GM21619 (cell line): ENCODE measurements around the gene CUL2.
"Not testable (repeated sequence)": the region's sequence is repeated elsewhere in the genome, so short reads cannot be mapped to it uniquely, and the experiment has no call there.

Experiments used
- ATAC-seq: cut with Tn5 transposase; IDR thresholded peaks from one replicate; pipeline ENCODE4 v1.9.1; 2021; ENCODE audit not compliant: unreplicated experiment

CUL2 gene

DNA sequence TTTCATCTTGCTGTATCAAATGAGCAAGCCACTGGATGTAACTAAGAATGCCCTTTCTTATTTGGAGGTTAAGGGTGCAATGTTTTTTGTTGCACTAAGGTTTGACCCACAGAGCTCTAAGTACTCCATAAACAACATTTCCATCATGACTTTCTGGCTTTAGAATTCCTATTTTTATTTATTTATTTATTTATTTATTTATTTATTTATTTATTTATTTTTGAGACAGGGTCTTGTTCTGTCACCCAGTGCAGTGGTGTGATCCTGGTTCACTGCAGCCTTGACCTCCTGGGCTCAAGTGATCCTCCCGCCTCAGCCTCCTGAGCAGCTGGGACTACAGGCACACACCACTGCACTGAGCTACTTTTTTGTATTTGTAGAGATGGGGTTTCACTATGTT is 9.9 kb downstream of the CUL2 start:
- not testable (repeated sequence) for ATAC-seq

DNA sequence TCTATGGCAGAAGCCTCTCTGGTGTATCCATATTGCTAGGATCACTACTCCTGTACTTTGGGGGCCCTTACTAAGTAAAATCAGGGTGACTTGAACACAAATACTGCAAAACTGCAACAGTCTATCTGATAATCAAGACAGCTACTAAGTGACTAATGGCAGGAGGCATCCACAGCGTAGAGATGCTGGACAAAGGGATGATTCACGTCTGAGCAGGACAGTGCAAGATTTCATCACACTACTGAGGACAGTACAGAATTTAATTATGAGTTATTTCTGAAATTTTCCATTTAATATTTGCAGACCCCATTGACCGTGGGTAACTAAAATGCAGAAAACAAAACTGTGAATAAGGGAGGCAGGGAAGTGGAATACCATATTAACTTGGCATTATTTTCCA is 10.4 kb downstream of the CUL2 start:
- ATAC-seq: no peak

DNA sequence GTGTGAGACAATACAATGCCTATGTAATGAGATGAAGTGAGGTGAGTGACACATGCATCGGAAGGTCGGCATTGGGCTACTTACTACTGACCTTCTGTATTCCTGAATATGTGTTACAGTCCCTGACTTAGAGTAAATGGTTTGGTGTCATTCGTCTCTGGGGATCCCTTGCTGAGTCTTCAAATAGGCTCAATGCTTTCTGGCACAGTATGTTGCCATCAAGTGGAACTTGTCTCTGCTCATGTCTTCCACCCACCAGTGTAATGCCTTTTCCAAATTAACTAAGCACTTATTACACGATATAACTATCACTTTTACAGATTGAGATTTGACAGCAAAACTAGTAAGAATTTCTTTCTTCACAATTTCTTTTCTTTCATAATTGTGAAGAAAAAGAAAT is 10.9 kb downstream of the CUL2 start:
- no peak for ATAC-seq

DNA sequence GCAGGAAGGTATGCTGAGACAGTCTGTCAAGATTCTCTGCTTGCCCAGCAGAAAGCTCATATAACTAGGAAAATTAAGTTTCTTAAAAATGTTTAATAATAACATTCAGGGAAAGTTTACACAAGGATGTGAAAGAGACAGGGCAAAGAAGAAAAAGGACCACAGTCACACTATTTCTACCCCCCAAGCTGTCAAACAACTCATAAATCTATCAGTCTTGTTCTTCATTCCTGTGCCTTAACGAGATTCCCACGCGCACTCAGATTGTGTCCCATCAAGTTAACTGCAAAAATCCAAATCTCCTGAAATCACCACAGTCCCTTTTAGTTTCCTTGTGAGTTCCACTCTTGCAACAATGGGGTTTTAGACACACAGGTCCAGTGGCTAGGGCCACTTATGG is 14.9 kb downstream of the CUL2 start:
- no peak for ATAC-seq

DNA sequence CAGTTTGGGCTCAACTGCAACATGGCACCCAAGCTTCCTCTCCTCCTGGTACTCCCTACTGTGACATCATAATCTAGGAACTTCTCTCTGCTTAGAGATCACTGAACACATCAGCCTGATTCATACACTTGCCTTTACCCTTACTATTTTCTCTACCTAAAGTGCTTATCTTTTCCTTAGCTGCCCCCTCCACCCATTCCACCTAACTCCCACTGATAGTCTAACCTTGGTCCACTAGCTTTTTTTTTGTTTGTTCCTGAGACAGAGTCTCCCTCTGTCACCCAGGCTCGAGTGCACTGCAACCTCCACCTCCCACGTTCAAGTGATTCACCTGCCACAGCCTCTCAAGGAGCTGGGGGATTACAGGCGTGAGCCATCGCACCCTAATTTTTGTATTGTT is 15.9 kb downstream of the CUL2 start:
- ATAC-seq: no peak

DNA sequence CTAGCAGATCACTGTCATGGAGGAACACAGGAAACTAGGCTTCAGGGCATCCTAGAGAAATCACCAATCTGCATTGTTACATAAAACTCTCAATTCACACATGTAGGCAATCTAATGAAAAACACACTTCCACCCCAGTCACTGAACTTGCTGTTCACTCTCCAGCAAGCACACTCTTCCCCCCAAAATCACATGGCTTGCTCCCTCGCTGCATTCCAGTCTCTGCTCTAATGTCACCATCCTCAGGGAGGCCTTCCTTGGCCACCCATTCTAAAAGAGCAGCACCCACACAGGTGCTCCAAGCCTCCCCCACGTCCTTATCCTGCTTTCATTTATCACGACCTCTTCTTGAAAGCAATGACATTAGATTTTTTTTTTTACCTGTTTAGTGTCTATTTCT is 19.6 kb downstream of the CUL2 start:
- no peak for ATAC-seq

DNA sequence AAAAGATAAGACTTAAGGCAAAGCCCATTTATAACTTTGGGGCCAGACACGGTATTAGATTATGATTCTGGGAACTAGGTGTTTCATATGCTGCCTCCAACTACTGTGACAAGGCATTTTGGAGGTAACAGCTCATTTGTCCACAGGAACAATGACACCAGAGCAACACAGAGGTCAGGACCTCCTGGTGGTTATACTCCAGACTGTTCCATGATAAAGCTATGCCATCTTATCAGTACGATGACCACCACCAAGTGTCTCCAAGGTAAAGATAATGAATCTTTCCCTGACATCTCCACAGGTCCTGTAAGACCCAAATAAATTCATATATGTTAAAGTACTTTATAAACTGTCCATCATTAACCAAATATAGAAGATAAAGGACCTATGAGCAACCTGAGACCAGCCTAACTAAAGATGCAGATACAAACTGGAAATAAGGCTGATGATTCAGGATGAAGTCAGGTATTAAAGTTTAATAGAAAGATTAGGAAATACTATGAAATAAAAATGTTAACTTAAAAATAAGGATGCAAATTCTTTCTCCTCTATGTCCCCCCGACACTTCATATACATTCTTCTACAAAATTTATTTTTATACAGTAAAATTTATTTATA is 26.2 kb downstream of the CUL2 start:
- no peak for ATAC-seq

DNA sequence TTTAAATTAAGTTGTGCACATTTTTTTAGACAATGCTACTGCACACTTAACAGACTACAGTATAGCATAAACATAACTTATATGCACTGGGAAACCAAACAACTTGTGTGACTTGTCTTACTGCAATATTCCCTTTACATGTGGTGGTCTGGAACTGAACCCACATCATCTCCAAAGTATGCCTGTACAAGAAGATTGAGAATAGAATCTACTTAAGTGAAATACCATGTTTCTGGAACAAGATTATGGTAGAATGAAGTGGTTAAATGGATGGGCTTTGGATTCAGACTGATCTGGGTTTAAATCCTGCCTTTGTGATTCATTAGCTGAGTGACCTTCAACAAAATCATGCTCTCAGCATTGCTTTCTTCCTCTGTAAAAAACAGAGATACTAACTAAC is 30.7 kb downstream of the CUL2 start:
- ATAC-seq: no peak

DNA sequence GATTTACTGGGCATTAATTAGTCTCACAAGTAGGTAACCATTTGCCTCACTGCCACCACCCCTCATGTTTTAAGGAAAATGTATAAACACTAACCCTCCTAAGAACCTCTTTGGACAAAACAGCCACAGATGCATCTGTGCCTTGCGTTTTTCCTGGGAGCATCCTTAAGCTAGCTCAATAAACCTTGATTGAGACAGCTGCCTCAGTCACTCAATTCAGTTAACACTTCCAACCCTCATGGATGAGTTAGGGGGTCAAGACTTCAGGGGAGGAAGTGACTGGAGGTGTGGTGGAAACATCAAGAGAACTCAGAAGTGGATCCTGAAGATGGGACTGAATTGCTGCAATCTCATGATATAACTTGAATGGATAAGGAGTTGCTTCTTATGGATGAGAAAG is 31.5 kb downstream of the CUL2 start:
- no peak for ATAC-seq

DNA sequence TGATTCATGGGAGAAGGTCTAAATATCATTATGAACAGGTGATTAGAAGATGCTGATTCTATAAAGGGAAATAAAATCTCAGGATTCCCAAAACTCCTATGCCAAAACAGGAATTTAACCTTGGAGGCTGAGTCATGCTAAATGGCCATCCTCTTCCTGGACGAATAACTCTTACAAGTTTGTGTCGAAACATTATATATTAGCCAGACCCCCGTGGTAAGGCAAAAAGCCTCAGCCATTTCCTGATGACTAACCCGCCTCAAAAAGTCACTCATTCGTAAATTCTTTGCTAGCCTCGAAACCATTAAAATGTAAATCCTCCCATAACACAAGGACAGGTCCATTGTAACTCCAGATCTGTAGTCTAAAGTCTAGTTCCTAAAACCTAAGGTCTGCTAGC is 32.0 kb downstream of the CUL2 start:
- ATAC-seq: peak; percentile 88

DNA sequence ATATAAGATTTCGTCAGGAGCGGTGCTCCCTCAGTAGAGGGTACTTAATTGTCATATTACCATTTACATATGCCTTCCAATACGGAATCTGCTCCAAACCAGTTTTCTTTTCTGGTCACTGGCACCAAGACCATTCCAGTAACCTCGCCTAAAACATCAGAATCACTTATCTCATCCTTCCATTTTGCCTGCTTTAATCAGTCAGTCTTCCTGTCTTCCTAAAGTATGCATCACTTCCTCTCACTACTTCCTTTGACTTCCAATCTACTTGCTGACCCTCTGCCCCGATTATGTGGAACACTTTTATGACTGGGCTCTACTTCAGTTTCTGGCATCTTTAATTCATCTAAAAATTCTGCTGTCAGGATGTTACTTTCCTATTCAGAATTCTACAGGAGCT is 33.5 kb downstream of the CUL2 start:
- ATAC-seq: no peak

DNA sequence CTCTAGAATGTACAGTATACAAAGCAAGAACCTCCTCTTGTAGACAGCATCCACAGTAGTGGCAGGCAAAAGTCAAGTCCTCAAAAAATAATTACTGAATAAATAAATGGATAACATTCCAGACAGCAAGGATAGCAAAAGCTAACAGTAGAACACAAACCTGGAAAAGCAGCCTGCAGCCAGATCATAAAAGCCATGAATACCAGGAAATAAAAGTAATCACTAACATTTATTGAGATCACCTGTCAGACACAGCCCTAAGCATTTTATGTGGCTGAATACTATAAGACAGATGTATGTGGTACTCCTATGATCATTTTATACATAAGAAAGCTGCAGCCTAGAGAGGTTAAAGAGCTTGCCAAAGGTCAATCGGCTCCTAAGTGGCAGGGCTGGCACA is 34.0 kb downstream of the CUL2 start:
- ATAC-seq: no peak

DNA sequence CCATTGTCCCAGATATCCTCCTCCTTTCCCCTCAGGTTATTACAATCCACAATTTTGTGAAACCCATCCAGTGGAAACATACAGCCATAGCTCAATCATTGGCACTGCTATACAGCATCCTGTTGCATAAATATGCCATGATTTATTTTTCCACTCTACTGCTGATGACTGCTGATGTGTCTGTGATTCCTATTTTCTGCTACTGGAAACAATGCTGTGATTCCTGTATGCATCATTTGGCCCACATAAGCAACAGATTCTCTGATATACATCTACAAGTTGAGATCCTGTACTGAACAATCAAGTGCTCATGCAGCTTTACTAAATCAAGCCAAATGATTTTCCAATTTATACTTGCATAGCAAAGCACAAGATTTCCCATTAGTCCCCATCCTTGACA is 39.6 kb downstream of the CUL2 start:
- ATAC-seq: no peak

DNA sequence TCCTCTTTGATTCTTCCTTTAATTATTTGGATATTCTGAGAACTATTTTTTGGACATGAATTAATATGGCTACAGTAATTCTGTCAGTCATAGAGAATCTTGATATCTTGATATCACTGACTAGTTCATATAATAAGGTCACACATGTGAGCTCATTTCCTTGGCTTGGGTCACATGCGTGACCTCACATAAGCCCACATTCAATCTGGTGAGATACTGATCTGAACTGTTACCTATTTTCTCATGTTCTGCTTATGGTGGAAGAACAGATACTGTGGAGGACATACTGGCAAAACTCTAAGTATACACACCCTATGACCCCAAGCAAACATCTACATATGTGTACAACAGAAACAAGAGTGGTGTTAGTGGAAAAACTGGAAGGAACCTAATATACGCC is 44.1 kb downstream of the CUL2 start:
- no peak for ATAC-seq

DNA sequence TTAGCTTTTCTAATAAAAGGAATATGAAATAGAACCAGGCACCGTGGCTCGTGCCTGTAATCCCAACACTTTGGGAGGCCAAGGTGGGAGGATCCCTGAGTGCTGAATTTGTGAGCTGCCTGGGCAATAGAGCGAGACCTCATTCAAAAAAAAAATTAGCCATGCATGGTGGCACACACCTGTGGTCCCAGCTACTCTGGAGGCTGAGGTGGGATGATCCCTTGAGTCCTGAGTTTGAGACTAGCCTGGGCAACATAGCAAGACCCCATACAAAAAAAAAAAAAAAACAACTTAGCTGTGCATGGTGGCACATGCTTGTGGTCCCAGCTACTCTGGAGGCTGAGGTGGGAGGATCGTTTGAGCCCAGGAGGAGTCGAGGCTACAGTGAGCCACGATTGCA is 44.9 kb downstream of the CUL2 start:
- not testable (repeated sequence) for ATAC-seq

DNA sequence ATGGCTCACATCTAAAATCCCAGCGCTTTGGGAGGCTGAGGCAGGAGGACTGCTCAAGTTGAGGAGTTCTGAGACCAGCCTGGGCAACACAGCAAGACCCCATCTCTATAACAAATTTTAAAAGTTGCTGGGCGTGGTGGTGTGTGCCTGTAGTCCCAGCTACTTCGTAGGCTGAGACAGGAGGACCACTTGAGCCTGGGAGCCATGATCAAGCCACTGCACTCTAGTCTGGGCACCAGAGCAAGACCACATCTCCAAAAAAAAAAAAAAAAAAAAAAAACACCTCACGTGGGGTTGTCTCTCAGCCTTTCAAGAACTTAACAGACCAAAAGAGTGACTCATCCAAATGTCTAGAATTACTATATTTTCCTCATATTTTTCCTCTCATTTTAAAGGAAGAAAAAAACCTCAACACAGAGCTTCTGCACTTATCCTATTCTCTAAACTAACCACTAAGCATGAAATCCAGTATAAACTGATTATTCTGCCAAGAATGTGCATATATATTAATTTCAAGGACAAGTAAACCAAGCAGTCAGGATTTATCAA is 46.3 kb downstream of the CUL2 start:
- no peak for ATAC-seq

DNA sequence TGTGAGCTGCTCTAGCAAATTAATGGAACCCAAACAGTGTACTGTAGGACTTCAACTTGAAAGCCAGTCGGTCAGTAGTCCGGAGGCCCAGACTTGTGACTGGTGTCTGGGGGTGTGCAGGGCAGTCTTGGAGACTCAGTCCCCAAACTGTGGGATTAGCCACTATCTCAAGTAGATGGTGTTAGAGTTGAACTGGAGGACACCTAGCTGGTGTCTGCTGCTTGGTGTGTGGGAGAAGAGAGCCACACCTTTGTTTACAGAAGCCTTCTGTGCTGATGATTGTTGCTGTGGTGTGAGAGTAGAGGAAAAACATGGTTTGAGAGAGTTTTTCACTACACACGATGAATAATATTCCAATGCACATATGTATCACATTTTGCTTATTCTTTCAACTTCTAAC is 47.4 kb downstream of the CUL2 start:
- ATAC-seq: no peak

DNA sequence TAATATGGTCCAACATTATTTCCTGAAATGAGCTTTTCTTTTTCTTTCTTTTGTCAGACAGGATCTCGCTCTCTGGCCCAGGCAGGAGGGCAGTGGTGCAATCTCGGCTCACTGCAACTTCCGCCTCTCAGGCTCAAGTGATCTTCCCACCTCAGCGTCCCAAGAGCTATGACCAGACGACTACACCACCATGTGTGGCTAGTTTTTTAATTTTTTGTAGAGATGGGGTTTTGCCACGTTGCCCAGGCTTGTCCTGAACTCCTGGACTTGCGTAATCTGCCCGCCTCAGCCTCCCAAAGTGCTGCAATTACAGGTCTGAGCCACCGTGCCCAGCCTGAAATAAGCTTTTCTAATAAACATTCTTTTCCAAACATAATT is 48.6 kb downstream of the CUL2 start:
- no peak for ATAC-seq

DNA sequence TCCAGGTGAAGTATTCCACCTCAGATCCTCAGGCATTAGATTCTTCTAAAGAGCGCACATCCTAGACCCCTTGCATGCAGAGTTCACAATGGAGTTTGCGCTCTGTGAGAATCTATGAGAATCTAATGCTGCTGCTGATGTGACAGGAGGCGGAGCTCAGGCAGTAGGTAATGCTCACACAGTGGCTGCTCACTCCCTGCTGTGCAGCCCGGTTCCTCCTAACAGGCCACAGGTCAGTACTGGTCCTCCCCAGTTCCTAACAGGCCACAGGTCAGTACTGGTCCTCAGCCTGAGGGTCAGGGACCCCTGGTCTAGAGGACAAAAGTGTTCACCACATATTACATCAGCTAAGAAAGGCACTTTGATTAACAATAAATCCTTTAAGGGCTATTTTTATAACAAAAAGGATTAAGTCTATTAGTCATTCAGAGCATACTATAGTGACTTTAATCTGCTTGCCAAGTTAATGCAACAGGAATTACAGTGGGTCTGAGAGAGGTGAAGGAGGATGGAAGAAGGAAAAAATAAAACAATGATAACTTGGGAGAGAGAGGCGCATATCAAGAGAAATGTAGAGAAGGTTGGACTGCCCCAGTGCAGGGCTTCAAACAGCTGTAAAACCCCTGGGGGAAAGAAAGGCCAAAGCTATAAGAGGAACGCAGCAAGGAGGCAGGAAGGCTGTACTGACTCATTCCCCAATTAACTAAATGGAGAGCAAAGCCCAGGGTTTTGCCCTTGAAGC is 49.2 kb downstream of the CUL2 start:
- no peak for ATAC-seq

DNA sequence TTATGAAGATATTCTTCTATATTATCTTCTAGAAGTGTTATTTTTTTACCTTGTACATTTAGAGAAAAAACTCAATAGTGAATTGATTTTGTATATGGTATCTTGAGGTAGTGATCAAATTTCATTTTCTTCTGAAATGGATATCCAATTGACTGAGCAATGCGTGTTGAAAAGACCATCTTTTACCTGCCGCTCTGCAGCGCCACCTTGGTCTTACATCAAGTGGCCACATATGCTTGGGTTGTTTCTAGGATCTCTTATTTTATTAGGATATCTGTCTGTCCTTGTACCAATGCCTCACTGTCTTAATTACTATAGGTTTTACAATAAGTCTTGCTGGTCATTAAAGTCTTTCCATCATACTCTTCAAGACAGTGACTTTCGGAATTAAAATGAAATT is 53.0 kb downstream of the CUL2 start:
- no peak for ATAC-seq

DNA sequence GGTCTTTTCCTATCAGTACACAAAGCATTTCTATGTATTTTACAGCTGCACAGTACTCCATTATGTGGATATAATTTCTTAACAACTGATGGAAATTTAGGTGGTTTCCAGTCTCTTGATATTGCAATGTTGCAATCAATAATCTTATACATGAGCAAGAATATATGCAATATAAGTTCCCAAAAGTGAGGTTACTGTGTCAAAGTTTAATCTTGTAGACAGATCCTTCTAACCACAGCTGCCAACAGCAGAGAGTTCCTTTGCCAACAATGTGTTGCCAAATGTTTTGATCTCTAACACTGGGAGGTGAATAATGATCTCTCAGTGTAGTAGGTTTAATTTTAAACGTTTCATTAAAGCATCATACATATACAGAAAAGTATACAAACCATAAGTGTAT is 54.5 kb downstream of the CUL2 start:
- no peak for ATAC-seq

DNA sequence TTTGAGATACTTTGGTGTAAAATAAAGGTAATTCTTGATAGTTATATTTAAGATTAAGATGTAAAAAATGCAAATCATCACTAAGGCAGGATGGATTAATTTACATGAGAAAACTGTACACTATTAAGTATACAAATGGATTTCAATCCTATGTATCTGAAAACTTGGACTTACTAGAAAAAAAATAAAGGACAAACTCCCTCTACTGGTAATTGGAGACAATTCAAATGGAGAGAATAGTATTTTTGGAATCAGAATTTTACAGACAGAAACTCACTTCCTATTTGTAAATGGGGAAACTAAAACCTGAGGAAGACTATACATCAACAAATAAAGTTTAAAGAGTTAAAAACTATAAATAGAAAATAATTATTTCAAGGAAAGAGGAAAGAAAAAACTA is 62.6 kb downstream of the CUL2 start:
- ATAC-seq: no peak

DNA sequence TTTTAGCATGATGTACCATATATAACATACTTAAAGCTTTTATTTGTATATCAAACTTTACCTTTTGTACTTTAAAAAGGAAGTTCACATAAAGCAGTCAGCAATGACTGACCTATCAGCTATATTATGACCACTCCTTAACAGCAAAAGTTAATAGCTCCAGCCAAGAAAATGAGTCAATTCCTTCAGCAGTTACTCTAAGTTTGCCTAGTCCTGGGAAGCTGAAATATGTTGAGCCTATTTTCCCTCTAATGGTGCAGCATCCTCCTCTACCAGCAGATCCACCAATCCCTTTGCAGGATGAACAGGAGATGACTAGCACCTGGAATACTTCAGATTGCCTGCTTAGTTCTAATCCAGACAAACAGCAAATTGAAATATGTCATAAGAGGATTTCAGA is 64.2 kb downstream of the CUL2 start:
- no peak for ATAC-seq
